Measurements from ENCODE around the gene ATF5. TPM values are rescaled to one million over a fixed set of nuclear protein-coding genes. Genes with fewer than 3 reads are reported as not detected.
"Not testable (repeated sequence)": the region's sequence is repeated elsewhere in the genome, so short reads cannot be mapped to it uniquely, and the experiment has no call there.

ATF5 gene
- total and polyA plus RNA-seq, 2 of the 13 experiments (the other 11 are each of a cell fraction or from before 2014, with no cell fraction given): 5.2 to 10.3 TPM

GRCh38 chr19:49968279-49968922 is 39.4 kb downstream of the ATF5 start:
- Histone ChIP-seq H3K4me3 (replicated peaks in 1 of 3; ENCODE audit: insufficient read depth in 1 of 3, low read depth in 2 of 3, low read length in 3 of 3) (no peak overlapping the region), H3K4me1 (ENCODE audit: insufficient read depth, low read length) (no peaks in the 10 kb centered on the region), H3K4me2 (ENCODE audit: low read depth, low read length) (no peak overlapping the region), H3K27me3 (ENCODE audit: control insufficient read depth in 1 of 2, insufficient read depth in 2 of 2, low read length in 2 of 2) (peaks cover 0 to 5% of the 10 kb centered on the region in 2 experiments; a peak in 1 of 5 replicates), H3K9ac (ENCODE audit: insufficient read depth, low read depth, low read length) (no peak overlapping the region), H3K36me3 (replicated peaks in 1 of 2; ENCODE audit: control insufficient read depth in 1 of 2, insufficient read depth in 2 of 2, low read length in 2 of 2) (no peaks in the 10 kb centered on the region), H3K79me2 (ENCODE audit: insufficient read depth, low read length) (no peaks in the 10 kb centered on the region), H2AFZ (ENCODE audit: low read length) (no peak overlapping the region), H3K27ac (ENCODE audit: extremely low read length, insufficient read depth, low read length) (no peak overlapping the region), H4K20me1 (ENCODE audit: insufficient read depth, low read length) (no peaks in the 10 kb centered on the region), H3K9me3 (ENCODE audit: low read length) (no peaks in the 10 kb centered on the region)
- no peak for FAIRE-seq
- no peak for ATAC-seq
- intact Hi-C loops (cut with micrococcal nuclease; ENCODE audit: unreplicated experiment) (no loop called here), in situ Hi-C loops (cut with HindIII; ENCODE audit: extremely low pct_ligation_motif_present, low pct_unique_long_range_greater_than_20kb) (no loop called here)
- ChIA-PET POLR2A (no interaction called here), CTCF (ENCODE audit: low intra/inter-chr PET ratio, low total read pairs) (no interaction called here)
- no TSS peak for BruUV-seq (replicated peaks)
- TF ChIP-seq, protein P1, sequence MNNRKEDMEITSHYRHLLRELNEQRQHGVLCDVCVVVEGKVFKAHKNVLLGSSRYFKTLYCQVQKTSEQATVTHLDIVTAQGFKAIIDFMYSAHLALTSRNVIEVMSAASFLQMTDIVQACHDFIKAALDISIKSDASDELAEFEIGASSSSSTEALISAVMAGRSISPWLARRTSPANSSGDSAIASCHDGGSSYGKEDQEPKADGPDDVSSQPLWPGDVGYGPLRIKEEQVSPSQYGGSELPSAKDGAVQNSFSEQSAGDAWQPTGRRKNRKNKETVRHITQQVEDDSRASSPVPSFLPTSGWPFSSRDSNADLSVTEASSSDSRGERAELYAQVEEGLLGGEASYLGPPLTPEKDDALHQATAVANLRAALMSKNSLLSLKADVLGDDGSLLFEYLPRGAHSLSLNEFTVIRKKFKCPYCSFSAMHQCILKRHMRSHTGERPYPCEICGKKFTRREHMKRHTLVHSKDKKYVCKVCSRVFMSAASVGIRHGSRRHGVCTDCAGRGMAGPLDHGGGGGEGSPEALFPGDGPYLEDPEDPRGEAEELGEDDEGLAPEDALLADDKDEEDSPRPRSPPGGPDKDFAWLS (CRISPR knock-in tag; IDR thresholded peaks at IDR 0.05; ENCODE audit: borderline replicate concordance): no peak
- TF ChIP-seq, protein P2, sequence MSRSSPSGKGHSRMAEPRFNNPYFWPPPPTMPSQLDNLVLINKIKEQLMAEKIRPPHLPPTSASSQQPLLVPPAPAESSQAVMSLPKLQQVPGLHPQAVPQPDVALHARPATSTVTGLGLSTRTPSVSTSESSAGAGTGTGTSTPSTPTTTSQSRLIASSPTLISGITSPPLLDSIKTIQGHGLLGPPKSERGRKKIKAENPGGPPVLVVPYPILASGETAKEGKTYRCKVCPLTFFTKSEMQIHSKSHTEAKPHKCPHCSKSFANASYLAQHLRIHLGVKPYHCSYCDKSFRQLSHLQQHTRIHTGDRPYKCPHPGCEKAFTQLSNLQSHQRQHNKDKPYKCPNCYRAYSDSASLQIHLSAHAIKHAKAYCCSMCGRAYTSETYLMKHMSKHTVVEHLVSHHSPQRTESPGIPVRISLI (CRISPR knock-in tag; IDR thresholded peaks at IDR 0.05; ENCODE audit: borderline replicate concordance): peak; percentile 63; the same call in 1 of the 2 replicates
- TF ChIP-seq POLR2AphosphoS5 (IDR thresholded peaks at IDR 0.05; ENCODE audit: low read depth, low read length) (no peak), THAP9 (CRISPR knock-in tag; IDR thresholded peaks at IDR 0.05; ENCODE audit: borderline replicate concordance) (no peak), SRSF1 (optimal IDR thresholded peaks at IDR 0.05; ENCODE audit: low read depth, low read length) (no peak), CEBPB (IDR thresholded peaks at IDR 0.05; ENCODE audit: borderline replicate concordance, low read depth, low read length) (peak; percentile 37; the same call in 1 of the 2 replicates), CEBPG (CRISPR knock-in tag; IDR thresholded peaks at IDR 0.05) (peak; percentile 54), HNRNPH1 (optimal IDR thresholded peaks at IDR 0.05; ENCODE audit: low read depth, low read length) (no peak), SIX4 (CRISPR knock-in tag; IDR thresholded peaks at IDR 0.05) (no peak), ZMYM3 (CRISPR knock-in tag; IDR thresholded peaks at IDR 0.05) (peak; percentile 39; the same call in 1 of the 2 replicates), ZNF432 (CRISPR knock-in tag; IDR thresholded peaks at IDR 0.05; ENCODE audit: borderline replicate concordance) (no peak)
- no peak for DNase-seq (ENCODE audit: low spot score)
- 11% methylated on average over 5 of the region's 5 CpGs for WGBS (ENCODE audit: low lambda C conversion rate)

- POLR2A ChIA-PET; intact Hi-C loops (cut with micrococcal nuclease; ENCODE audit: unreplicated experiment); CTCF ChIA-PET (ENCODE audit: low intra/inter-chr PET ratio, low total read pairs); H3K4me2 ChIP-seq (ENCODE audit: low read depth, low read length); H3K27me3 ChIP-seq (ENCODE audit: control insufficient read depth in 1 of 2, insufficient read depth in 2 of 2, low read length in 2 of 2); H3K4me3 ChIP-seq (replicated peaks in 1 of 3; ENCODE audit: insufficient read depth in 1 of 3, low read depth in 2 of 3, low read length in 3 of 3); H4K20me1 ChIP-seq (ENCODE audit: insufficient read depth, low read length); H2AFZ ChIP-seq (ENCODE audit: low read length); DNase-seq (ENCODE audit: low spot score); in situ Hi-C loops (cut with HindIII; ENCODE audit: extremely low pct_ligation_motif_present, low pct_unique_long_range_greater_than_20kb); H3K4me1 ChIP-seq (ENCODE audit: insufficient read depth, low read length); H3K79me2 ChIP-seq (ENCODE audit: insufficient read depth, low read length); H3K36me3 ChIP-seq (replicated peaks in 1 of 2; ENCODE audit: control insufficient read depth in 1 of 2, insufficient read depth in 2 of 2, low read length in 2 of 2); H3K27ac ChIP-seq (ENCODE audit: extremely low read length, insufficient read depth, low read length); FAIRE-seq; ATAC-seq; BruUV-seq (replicated peaks); H3K9ac ChIP-seq (ENCODE audit: insufficient read depth, low read depth, low read length); H3K9me3 ChIP-seq (ENCODE audit: low read length): not testable (repeated sequence)
- 0% methylated on average over 2 of the region's 9 CpGs for WGBS (ENCODE audit: low lambda C conversion rate)
Measured at GRCh38 chr19:49969355-49969754, 40.4 kb downstream of the ATF5 start.
